IPS-18a (cell line): ENCODE results near the gene FUCA1.

Source experiments
- H3K27ac ChIP-seq: one replicate; pipeline ENCODE4 v1.5.1; 2013; ENCODE audit warnings: low read length
- H3K27me3 ChIP-seq: one replicate; pipeline ENCODE4 v1.6.1; 2013; ENCODE audit warnings: mild to moderate bottlenecking, low read length; ENCODE audit not compliant: control insufficient read depth, insufficient read depth
- H3K36me3 ChIP-seq: one replicate; pipeline ENCODE4 v1.6.1; 2013; ENCODE audit warnings: low read depth, low read length; ENCODE audit not compliant: control insufficient read depth
- H3K4me1 ChIP-seq: one replicate; pipeline ENCODE4 v1.6.1; 2013; ENCODE audit warnings: low read depth, low read length; ENCODE audit not compliant: control insufficient read depth
- H3K4me3 ChIP-seq: one replicate; pipeline ENCODE4 v1.5.1; 2013; ENCODE audit warnings: low read length
- H3K9ac ChIP-seq: one replicate; pipeline ENCODE4 v1.6.1; 2013; ENCODE audit warnings: mild to moderate bottlenecking, low read length, moderate library complexity
- H3K9me3 ChIP-seq: one replicate; pipeline ENCODE4 v1.6.1; 2013; ENCODE audit warnings: low read depth, low read length; ENCODE audit not compliant: control insufficient read depth

The FUCA1 gene

GRCh38 chr1:23799255-23799569 lies 68.9 kb downstream of the FUCA1 start:
- Histone ChIP-seq H3K9me3 (no peaks in the 10 kb centered on the region), H3K27me3 (peaks cover 14% of the 10 kb centered on the region), H3K27ac (no peak overlapping the region), H3K4me1 (peaks cover 9% of the 10 kb centered on the region), H3K9ac (peak overlapping the region; percentile 69), H3K36me3 (peaks cover 22% of the 10 kb centered on the region), H3K4me3 (peak overlapping the region; percentile 81)

GRCh38 chr1:23798662-23799142 lies 69.4 kb downstream of the FUCA1 start:
- no peak overlapping the region for H3K27ac ChIP-seq
- H3K27me3 ChIP-seq: peaks cover 14% of the 10 kb centered on the region
- peak overlapping the region; percentile 81 for H3K4me3 ChIP-seq
- peaks cover 9% of the 10 kb centered on the region for H3K4me1 ChIP-seq
- H3K9ac ChIP-seq: no peak overlapping the region
- H3K9me3 ChIP-seq: no peaks in the 10 kb centered on the region
- peaks cover 23% of the 10 kb centered on the region for H3K36me3 ChIP-seq

DNA sequence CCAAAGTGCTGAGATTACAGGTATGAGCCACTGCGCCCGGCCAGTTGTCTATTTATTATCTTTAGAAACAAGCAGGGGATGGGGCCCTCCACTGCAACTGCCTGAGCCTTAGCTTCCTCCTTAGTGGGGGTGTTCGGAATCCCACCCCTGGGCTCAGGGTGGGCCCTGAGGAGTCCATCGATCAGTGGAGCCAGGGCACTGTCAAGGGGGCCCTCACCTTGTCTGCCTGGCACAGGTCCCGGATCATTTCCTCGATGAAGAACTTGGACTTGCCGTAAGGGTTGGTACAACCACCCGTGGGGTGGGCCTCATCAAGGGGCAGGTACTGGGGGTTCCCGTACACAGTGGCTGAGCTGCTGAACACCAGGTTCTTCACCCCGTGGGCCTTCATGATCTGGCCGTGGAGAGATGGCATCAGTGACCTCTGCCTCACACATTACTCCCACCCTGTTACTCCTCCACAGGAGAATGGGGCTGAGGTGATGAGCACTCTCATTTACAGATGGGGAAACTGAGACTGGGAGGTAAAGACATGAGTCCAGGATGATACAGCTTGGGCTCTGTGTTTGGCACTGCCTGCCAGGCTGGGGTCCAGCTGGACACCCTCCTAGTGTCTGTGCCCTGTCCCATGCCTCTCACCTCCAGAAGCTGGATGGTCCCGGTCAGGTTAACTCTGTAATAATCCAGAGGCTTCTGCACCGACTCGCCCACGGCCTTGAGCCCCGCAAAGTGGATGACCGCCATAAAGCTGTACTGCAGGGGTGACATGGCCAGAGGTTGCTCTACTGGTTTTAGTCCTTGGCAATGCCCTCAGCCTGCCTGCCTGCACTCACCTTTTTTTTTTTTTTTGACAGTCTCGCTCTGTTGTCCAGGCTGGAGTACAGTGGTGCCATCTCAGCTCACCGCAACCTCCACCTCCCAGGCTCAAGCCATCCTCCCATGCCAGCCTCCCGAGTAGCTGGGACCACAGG lies 70.3 kb downstream of the FUCA1 start:
- Histone ChIP-seq H3K27ac (no peak overlapping the region), H3K9me3 (no peaks in the 10 kb centered on the region), H3K4me1 (peaks cover 9% of the 10 kb centered on the region), H3K9ac (no peak overlapping the region), H3K4me3 (no peak overlapping the region), H3K36me3 (peaks cover 29% of the 10 kb centered on the region), H3K27me3 (peaks cover 14% of the 10 kb centered on the region)

DNA sequence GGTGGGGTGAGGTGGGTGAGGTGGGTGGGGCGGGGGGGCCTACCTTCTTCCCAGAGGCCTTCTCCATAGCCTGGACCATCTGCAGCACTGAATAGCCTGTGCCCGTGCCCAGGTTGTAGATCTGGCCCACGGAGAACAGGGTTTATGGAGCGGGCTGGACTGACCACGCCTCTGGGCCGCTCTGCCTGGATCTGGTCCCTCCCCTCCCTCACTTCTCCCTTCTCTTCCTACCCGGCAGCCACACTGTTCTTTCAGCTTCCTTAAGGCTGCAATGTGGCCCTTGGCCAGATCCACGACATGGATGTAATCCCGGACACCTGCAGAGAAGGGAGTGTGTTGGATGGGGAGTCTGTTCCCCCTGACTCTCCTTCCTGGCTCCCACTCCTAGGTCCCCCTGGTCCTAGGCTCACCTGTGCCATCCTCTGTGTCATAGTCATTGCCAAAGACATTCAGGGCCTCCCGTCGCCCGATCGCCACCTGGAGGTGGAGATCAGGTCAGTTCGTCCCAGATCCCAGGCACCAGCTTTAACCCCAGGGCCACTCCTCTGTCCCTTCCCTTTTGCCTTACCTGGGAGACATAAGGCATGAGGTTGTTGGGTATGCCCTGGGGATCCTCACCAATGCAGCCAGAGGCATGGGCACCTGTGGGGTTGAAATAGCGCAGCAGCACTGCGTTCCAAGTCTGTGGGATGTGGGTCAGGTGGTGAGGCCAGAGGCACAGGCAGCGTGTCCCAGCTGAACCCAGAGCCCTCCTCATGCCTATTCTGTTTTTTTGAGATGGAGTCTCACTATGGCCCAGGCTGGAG lies 71.4 kb downstream of the FUCA1 start:
- Histone ChIP-seq H3K27me3 (peaks cover 7% of the 10 kb centered on the region), H3K9me3 (no peaks in the 10 kb centered on the region), H3K4me1 (peaks cover 9% of the 10 kb centered on the region), H3K4me3 (no peak overlapping the region), H3K27ac (no peak overlapping the region), H3K36me3 (peaks cover 29% of the 10 kb centered on the region), H3K9ac (no peak overlapping the region)

DNA sequence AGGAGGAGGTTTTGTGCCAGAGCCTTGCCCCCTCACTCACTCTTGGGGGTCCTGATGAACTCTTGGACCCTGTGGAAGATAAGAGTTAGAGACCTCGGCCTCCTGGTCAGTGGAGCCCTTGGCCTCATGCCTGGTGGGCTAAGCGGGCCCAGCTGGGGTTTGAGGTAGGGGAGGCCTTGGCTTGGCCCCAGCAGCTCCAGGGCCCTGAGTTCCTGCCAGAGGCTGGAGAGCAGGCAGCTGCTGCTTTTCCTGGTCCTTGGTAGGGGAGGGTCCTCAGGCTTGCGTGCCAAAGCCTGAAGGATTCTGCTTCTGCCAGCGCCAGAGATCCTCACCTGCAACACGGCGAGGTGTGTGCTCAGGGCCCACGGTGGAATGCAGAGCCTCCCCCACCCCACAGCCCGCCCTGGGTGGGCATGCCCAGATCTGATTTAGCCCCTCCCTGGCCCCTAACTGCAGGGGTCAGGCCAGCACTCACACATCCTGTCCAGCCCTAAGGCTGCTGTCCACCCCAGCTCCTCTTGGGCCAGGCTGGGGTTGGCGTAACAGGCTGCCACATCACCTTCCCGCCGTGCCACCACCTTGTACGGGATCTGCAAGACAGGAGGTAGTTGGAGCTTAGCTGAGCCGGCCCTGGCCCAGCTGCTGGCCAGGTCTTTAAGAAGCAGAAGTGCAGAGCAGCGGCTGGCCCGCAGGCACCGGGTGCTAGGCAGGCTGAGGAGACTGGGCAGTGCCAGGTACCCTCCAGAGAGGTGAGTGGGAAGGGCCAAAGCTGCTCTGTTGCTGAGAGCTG lies 72.2 kb downstream of the FUCA1 start:
- H3K36me3 ChIP-seq: peaks cover 29% of the 10 kb centered on the region
- H3K4me1 ChIP-seq: peaks cover 9% of the 10 kb centered on the region
- no peak overlapping the region for H3K27ac ChIP-seq
- H3K9me3 ChIP-seq: no peaks in the 10 kb centered on the region
- H3K4me3 ChIP-seq: no peak overlapping the region
- no peaks in the 10 kb centered on the region for H3K27me3 ChIP-seq
- no peak overlapping the region for H3K9ac ChIP-seq
